D341Med (cell line): ENCODE measurements around the gene LEFTY1.
"Not testable (repeated sequence)": the region's sequence is repeated elsewhere in the genome, so short reads cannot be mapped to it uniquely, and the experiment has no call there.

ENCODE experiments used
- DNase-seq: peaks from one replicate; pipeline ENCODE4 v3.0.0; 2012; ENCODE audit warnings: low spot score

Gene LEFTY1

DNA sequence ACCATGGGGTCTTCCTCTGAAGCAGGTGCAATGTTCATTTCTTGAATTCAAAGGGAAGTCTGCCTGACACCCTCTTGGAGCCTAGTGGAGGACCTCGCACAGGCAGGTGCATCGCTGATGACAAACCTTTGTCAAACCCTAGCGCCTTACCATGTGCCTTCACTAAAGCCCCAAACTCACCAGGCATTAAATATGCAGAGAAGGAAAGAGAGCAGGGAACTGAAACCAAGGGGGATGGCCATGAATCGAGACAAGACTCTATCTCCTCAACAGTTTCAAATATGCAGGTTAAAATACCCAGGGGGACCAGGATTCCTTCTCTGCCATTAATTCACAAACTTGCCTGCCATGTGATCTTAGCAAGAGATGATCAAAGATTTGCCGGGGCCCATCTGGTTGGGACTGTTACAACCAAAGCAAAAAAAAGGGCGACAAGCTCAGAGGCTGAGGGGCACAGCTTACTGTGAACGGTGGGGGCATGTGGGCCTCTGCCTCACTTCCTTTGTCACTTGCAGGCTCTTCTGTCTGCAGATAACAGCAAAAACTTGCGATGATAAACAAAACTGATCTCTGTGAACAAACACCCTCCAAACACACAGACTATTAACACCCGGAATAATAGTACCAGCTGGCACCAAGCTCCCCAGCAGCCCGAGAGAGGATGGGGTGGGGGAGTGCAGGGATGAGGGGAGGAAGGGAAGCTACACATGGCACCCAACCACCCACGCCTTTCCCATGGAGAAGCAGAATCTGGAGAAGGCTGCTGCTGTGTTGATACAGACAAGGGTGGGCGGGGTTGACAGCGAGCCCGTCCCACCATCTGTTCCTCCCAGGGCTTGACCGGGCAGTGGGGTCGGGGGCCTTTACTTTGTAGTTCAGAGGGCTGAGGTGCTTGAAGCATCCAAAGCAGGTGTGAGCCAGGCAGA is 40.7 kb downstream of the LEFTY1 start:
- DNase-seq: no peak

DNA sequence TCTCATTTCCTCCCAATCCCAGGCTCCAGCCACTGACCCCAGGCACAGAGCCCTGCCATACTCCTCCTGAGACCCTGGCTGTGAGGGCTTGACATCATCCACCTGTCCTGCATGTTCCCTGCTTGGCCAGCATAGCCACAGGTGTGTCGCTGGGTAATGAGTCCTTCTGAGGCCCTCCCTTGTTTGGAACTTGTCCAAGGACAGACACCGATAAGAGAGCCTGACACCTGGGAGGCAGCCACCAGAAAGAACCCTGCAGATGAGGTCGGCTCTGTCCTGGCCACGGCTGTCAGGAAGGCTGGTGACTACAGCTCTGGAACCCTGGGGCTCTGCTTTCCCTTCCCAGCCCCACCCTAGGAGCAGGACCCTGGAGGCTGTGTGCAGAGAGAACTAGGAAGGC is 41.3 kb downstream of the LEFTY1 start:
- DNase-seq: no peak

DNA sequence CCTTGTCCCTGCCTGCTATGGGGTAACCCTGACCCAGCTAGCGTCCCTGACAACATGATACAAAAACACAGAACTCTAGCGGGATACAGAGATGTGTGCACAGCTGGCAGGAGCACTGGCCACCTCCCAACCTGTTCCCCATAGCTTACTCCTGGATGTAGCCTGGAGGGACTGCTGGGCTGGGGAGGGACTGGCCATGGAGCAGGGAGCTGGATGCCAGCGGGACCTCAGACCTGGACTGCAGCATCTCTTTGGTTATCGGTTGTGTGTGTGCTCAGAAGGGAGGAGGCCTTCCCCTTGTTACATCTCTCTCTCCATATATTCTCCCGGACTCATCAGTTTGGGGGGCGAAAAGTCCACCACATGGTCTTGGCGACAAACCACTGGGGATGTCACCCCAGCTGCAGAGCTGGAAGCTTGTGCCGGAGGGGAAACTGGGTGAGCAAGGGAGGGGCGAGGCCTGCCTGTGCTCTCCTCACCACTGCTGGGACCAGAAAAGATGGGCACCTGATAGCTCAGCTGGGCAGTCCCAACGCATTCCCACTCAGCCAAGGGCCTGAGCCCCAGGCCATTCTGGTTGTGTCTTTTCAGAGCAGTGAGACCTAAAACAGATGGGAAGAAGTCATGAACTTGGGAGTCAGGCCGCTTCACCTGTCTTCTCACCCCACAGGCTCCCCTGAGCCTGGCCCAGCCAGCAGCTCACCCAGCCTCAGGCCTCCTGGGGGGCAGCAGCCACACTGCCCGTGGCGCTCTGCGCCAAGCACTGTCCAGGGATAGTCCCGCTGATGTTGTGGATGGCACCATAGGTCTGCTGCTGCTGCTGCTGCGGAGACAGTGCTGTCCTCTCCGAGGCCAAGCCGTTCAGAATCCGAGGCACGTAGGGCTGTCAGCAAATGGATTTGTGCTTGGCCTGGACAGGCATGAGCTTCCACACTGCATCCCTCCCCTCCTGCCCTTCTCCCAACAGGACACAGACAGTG is 42.3 kb downstream of the LEFTY1 start:
- DNase-seq: no peak

DNA sequence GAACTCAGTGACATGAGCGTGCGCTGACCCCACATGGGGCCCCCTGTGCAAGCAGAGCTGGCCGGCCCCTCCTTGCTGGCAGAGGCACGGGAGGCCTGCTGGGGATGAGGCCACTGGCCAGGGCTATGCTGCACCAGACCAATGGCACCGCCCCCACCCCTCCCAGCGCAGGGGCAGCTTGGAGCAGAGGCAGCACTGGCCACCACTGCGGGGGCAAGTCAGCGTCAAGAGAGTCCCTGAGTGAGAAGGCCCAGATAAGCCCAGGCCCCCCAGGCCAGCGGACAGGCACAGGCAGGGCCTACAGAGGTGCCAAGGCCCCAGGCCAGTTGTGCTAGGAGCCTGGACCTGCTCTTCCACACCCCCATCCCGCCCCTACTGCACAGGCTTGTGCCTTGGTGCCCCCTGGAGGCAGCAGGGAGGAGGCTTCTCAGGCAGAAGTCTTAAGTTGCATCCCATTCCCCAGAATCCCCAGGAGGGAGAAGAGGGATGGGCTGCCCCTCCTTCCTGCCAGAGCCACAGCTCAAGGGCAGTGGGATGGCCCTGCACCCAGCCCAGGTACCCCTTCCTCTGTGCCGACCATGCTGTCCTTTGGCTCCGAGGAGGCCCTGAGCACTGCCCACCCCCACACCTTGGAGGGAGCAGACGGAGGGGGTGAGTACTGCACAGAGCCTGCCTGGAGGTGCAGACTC is 43.2 kb downstream of the LEFTY1 start:
- peak; percentile 92 for DNase-seq

DNA sequence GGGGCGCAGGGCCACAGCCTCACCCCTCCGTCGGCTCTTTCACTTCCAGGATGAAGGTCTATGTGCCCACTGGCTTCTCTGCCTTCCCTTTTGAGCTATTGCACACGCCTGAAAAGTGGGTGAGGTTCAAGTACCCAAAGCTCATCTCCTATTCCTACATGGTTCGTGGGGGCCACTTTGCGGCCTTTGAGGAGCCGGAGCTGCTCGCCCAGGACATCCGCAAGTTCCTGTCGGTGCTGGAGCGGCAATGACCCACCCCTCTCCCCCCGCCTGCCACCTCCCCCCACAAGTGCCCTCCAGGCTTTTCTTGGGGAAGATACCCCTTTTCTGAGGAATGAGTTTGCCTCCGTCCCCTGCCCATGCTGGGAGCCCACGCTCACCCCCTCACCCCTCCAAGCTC is 43.8 kb downstream of the LEFTY1 start:
- no peak for DNase-seq

DNA sequence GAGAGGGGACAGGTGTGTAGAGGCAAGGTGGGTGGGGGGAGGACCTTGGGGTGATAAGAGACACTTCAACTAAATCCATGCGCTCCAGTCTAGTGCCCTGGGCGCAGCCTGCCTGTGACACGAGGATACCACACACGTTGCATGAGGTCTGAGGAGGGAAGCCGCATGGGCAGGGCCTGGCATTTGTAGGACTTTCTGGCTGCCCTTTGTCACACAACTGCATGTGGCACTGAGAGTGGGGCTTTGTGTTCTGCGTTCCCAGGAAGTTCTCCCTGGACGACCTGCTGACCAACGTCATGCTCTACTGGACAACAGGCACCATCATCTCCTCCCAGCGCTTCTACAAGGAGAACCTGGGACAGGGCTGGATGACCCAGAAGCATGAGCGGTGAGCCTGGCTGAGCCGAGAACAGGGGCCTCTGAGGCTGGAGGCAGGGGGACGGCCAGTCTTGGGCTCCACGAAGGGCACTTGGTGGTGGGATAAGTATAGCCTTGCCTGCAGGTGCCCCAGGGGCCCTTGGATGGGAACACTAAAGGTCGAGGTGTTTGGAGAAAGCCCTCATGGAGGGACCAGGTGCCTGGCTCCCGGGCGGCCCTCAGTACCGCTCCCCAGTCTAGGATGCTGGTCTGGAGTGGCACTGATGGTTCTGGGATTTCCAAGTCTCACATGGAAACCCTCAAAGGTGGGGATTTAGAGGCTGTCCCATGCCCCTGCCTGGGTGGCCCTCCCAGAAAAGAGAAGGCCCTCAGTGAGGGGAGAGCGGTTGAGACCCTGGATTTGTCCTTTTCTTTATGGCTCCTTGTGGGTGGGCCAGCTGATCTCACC is 44.5 kb downstream of the LEFTY1 start:
- no peak for DNase-seq

DNA sequence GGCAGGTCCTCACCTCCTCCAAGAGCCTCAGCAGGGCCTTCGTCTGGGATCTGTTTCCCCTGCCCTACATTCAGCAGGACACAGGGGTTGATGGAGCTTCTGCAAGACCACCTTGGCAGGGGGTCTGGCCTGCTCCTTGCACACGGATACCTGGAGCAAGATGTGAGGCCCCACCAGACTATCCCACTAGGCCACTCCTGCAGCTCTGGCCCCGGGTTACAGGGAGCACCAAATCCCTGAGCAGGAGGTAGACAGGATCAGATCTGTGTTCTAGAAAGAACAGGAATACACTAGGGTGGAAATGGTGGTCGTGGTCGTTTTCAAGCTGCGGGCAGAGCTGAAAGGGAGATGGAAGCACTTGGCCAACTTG is 45.5 kb downstream of the LEFTY1 start:
- no peak for DNase-seq

DNA sequence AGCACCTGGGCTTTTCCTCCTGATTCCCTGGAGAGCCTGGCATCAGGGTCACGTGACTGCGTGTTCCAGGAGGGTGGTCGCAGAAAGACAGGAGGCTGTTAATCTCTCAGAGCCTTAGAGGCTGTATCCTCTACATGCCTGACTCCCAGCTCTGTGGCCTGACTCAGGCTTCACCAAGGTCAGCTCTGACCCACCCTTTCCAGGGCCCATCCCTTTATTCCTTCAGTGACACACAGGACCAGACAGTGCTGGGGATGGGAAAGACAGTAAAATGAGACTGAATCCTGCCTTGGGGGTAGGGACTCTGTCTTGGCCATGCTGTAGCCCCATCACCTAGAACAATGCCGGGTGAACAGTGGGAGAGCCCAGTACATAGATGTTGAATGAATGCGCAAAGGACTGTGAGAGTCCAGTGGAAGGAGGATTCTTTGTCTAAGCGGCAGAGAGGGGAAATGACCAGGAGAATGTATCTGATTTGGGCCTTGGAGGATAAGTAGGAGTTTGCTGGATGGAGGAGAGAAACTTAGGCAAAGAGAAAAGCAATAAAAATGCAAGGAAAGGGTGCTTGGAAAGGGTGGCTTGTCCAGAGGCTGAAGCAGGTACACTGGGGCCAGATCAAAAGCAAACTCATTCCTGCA is 46.0 kb downstream of the LEFTY1 start:
- DNase-seq: no peak

DNA sequence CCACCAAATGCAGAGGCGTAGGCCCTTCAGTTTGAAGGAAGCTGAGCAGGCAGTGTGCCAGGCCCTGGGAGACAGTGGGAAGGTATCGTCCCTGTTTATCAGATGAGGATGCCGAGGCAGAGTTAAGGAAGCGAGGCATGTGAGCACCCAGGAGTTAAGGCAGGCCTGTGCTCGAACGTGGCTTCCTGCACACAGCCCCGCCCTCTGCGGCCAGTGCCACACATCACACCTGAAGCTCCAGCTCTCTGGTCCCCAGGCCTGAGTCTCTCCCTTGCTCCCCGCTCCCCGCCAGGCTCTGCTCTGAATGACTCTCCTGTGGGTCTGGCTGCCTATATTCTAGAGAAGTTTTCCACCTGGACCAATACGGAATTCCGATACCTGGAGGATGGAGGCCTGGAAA is 46.9 kb downstream of the LEFTY1 start:
- DNase-seq: no peak

DNA sequence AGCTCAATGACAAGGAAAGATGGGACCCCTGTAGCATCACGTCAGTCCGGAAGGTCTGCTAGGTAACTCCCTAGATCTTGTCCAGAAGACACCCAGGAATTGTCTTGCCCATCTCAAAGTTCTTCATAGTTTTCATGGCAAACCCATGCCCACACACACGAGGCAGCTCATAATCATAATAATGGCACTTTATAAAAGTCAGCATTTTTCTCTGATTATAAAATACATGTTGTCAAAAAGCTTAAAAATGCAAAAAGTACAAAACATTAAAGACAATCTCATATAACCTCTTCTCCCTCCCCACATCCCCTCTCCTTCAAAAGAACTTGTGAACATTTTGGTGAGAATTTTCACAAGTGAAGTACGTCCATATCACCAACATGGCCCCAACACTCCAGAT is 48.2 kb downstream of the LEFTY1 start:
- no peak for DNase-seq

DNA sequence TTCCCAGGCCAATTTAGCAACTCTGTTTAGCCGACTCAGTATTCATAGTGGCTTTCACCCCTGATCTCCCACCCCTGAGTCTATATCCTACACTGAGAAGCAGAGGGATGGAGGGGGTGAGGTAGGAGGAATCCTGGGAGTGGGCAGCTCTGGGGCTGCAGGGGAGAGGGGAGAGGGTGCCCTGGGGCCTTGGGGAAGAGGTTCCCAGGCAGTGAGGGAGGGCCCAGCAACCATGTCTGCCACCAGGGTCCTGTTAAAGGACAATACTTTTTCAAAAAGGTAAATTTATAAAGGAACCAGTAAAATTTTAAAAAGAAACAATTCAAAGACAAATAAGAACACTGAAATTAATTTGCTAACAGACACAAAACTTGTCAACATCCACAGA is 48.7 kb downstream of the LEFTY1 start:
- no peak for DNase-seq

DNA sequence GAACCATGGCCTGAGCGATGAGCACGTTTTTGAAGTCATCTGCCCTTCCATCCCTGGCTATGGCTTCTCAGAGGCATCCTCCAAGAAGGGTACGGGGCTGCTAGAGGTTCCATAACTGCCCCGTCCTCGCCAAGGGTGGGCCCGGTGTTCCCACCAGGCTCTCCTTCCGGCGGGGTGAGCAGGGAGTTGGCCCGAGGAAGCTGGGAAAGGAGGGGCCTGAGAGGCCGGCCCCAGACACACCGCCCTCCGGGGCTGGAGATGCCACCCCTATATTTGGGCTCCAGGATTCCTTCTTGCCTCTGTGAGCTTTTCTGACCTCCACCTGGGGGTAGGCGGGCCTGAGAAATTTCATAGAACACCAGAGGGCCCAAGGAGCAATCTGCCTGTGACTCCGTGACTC is 50.2 kb downstream of the LEFTY1 start:
- no peak for DNase-seq

DNA sequence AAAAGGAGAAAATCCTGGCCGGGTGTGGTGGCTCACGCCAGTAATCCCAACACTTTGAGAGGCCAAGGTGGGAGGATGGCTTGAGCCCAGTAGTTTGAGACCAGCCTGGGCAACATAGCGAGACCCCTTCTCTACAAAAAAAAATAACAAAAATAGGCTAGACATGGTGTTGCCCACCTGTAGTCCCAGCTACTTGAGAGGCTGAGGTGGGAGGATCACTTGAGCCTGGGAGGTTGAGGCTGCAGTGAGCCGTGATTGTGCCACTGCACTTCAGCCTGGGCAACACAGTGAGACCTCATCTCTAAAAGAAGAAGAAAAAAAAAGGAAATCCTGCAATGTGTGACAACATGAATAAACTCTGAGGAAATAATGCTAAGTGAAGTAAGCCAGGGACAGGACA is 52.6 kb downstream of the LEFTY1 start:
- not testable (repeated sequence) for DNase-seq
